ENCODE measurements around the gene RNF152. TPM values are rescaled to one million over a fixed set of nuclear protein-coding genes. Genes with fewer than 3 reads are reported as not detected.

Gene RNF152
- total RNA-seq, 1 donor from 2014 or later = 16.9 TPM

GRCh38 chr18:61829108-61829507 is 63.7 kb downstream of the RNF152 start:
- DNase-seq = no peak
- H3K27me3 Mint-ChIP-seq (ENCODE audit: unreplicated experiment) = peaks cover 4% of the 10 kb centered on the region
- no peak overlapping the region for H3K27ac Mint-ChIP-seq (ENCODE audit: unreplicated experiment)
- H3K36me3 Mint-ChIP-seq (ENCODE audit: unreplicated experiment) = no peaks in the 10 kb centered on the region
- no peaks in the 10 kb centered on the region for H3K4me1 Mint-ChIP-seq (ENCODE audit: low read depth, unreplicated experiment)
- TF ChIP-seq CTCF (IDR thresholded peaks at IDR 0.05; ENCODE audit: partially characterized antibody, unreplicated experiment) = no peak
- no peak overlapping the region for H3K4me3 Mint-ChIP-seq (ENCODE audit: unreplicated experiment)
- H3K9me3 Mint-ChIP-seq (ENCODE audit: unreplicated experiment) = no peaks in the 10 kb centered on the region

- DNase-seq = no peak
- TF ChIP-seq CTCF (IDR thresholded peaks at IDR 0.05; ENCODE audit: partially characterized antibody, unreplicated experiment) = no peak
- Mint-ChIP-seq H3K27ac (ENCODE audit: unreplicated experiment) (no peak overlapping the region), H3K36me3 (ENCODE audit: unreplicated experiment) (no peaks in the 10 kb centered on the region), H3K4me1 (ENCODE audit: low read depth, unreplicated experiment) (peaks cover under 1% of the 10 kb centered on the region), H3K27me3 (ENCODE audit: unreplicated experiment) (peaks cover 4% of the 10 kb centered on the region), H3K9me3 (ENCODE audit: unreplicated experiment) (no peaks in the 10 kb centered on the region), H3K4me3 (ENCODE audit: unreplicated experiment) (no peak overlapping the region)
Measured at GRCh38 chr18:61827591-61827990, 65.2 kb downstream of the RNF152 start.

GRCh38 chr18:61825386-61825785 is 67.4 kb downstream of the RNF152 start:
- Mint-ChIP-seq H3K4me3 (ENCODE audit: unreplicated experiment) (no peak overlapping the region), H3K27ac (ENCODE audit: unreplicated experiment) (no peak overlapping the region), H3K36me3 (ENCODE audit: unreplicated experiment) (no peaks in the 10 kb centered on the region), H3K4me1 (ENCODE audit: low read depth, unreplicated experiment) (peaks cover 11% of the 10 kb centered on the region), H3K9me3 (ENCODE audit: unreplicated experiment) (no peaks in the 10 kb centered on the region), H3K27me3 (ENCODE audit: unreplicated experiment) (peaks cover 4% of the 10 kb centered on the region)
- no peak for TF ChIP-seq CTCF (IDR thresholded peaks at IDR 0.05; ENCODE audit: partially characterized antibody, unreplicated experiment)
- DNase-seq = no peak

GRCh38 chr18:61824733-61825363 is 68.0 kb downstream of the RNF152 start:
- TF ChIP-seq CTCF (IDR thresholded peaks at IDR 0.05; ENCODE audit: partially characterized antibody, unreplicated experiment) = no peak
- no peaks in the 10 kb centered on the region for H3K9me3 Mint-ChIP-seq (ENCODE audit: unreplicated experiment)
- no peak overlapping the region for H3K4me3 Mint-ChIP-seq (ENCODE audit: unreplicated experiment)
- peaks cover 4% of the 10 kb centered on the region for H3K27me3 Mint-ChIP-seq (ENCODE audit: unreplicated experiment)
- H3K36me3 Mint-ChIP-seq (ENCODE audit: unreplicated experiment) = no peaks in the 10 kb centered on the region
- H3K27ac Mint-ChIP-seq (ENCODE audit: unreplicated experiment) = no peak overlapping the region
- peaks cover 11% of the 10 kb centered on the region for H3K4me1 Mint-ChIP-seq (ENCODE audit: low read depth, unreplicated experiment)
- no peak for DNase-seq

GRCh38 chr18:61823595-61823994 is 69.2 kb downstream of the RNF152 start:
- H3K36me3 Mint-ChIP-seq (ENCODE audit: unreplicated experiment) = no peaks in the 10 kb centered on the region

More at GRCh38 chr18:61823595-61823994, 69.2 kb downstream of the RNF152 start:
- Mint-ChIP-seq H3K9me3 (ENCODE audit: unreplicated experiment) (no peaks in the 10 kb centered on the region), H3K4me3 (ENCODE audit: unreplicated experiment) (no peak overlapping the region), H3K27me3 (ENCODE audit: unreplicated experiment) (no peaks in the 10 kb centered on the region), H3K4me1 (ENCODE audit: low read depth, unreplicated experiment) (peaks cover 11% of the 10 kb centered on the region), H3K27ac (ENCODE audit: unreplicated experiment) (no peak overlapping the region)
- no peak for DNase-seq
- no peak for TF ChIP-seq CTCF (IDR thresholded peaks at IDR 0.05; ENCODE audit: partially characterized antibody, unreplicated experiment)

All from glutamatergic neuron (in vitro differentiated cells).